WERI-Rb-1 (cell line): ENCODE measurements around the gene CCND2.
"Not testable (repeated sequence)": the region's sequence is repeated elsewhere in the genome, so short reads cannot be mapped to it uniquely, and the experiment has no call there.

Experiments
- DNase-seq: peaks from one replicate; pipeline ENCODE4 v3.0.0-alpha.2; 2020
- H3K27ac ChIP-seq: fragments of 250-450 bp; sonication (Bioruptor Pico); 2 replicates; pipeline ENCODE4 v1.5.1; 2020; ENCODE audit warnings: mild to moderate bottlenecking, moderate library complexity
- H3K27me3 ChIP-seq: fragments of 250-450 bp; sonication (Bioruptor Pico); 2 replicates; pipeline ENCODE4 v1.5.1; 2021; ENCODE audit warnings: mild to moderate bottlenecking, low read depth, moderate library complexity; ENCODE audit not compliant: insufficient read depth, severe bottlenecking
- H3K36me3 ChIP-seq: fragments of 250-450 bp; sonication (Bioruptor Pico); 2 replicates; pipeline ENCODE4 v1.5.1; 2020; ENCODE audit warnings: mild to moderate bottlenecking, moderate library complexity
- H3K4me3 ChIP-seq: 2 replicates; pipeline ENCODE4 v1.5.1; 2011; ENCODE audit warnings: low read depth, mild to moderate bottlenecking, control low read depth, low read length
- H3K9me3 ChIP-seq: fragments of 250-450 bp; sonication (Bioruptor Pico); 2 replicates; pipeline ENCODE4 v1.5.1; 2021; ENCODE audit warnings: mild to moderate bottlenecking, moderate library complexity; ENCODE audit not compliant: severe bottlenecking
- CTCF ChIP-seq: IDR thresholded peaks from 2 replicates; pipeline ENCODE4 v1.5.1; 2011; ENCODE audit warnings: low read depth, mild to moderate bottlenecking, control low read depth, inconsistent platforms, low read length

Gene CCND2

GRCh38 chr12:4242595-4242994 is 31.0 kb upstream of the CCND2 start:
- DNase-seq, result no peak
- H3K36me3 ChIP-seq, result no peaks in the 10 kb centered on the region
- no peak for TF ChIP-seq CTCF
- no peak overlapping the region for H3K4me3 ChIP-seq
- H3K9me3 ChIP-seq, result no peaks in the 10 kb centered on the region
- no peak overlapping the region for H3K27ac ChIP-seq
- H3K27me3 ChIP-seq, result no peaks in the 10 kb centered on the region

GRCh38 chr12:4243091-4243490 is 30.5 kb upstream of the CCND2 start:
- Histone ChIP-seq H3K9me3 (no peaks in the 10 kb centered on the region), H3K27ac (no peak overlapping the region), H3K36me3 (no peaks in the 10 kb centered on the region), H3K27me3 (no peaks in the 10 kb centered on the region), H3K4me3 (no peak overlapping the region)
- no peak for DNase-seq
- no peak for TF ChIP-seq CTCF

DNA sequence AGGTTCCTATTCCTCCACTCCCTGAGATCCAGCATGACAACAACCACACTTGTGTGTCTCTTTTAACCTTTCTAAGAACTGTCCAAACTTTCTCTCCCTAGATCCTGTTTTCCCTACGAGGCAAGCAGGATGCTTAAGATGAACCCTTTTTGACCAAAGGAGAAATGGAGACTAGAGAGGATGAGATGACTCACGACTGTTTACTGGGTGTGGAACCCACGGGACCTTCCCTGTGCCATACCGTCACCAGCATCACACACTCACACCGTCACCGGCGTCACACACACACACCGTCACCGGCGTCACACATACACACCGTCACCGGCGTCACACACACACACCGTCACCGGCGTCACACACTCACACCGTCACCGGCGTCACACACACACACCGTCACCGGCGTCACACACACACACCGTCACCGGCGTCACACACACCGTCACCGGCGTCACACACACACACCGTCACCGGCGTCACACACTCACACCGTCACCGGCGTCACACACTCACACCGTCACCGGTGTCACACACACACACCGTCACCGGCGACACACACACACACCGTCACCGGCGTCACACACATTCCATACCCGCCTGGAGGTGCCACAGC is 30.0 kb upstream of the CCND2 start:
- not testable (repeated sequence) for H3K27ac ChIP-seq, DNase-seq, H3K36me3 ChIP-seq, H3K4me3 ChIP-seq, H3K27me3 ChIP-seq, H3K9me3 ChIP-seq

DNA sequence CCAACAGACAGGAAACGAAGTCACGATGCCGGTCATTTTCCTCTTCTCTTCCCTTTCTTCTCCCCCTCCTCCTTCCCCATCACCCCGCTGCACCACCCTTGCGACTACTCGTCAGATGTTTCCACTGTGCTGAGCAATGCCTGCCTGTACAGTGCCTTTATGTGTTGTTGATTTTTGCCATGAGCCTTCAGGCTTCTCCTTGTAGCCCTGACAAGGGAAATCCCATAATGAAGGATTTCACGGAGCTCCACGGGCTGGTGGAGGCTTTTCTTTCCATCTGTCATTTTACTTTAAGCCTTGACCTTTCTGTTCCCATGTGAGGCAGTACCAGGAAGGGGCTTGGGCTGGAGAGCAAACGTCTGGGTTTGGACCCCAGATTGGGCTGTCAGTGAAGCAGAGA is 28.7 kb upstream of the CCND2 start:
- H3K27me3 ChIP-seq, result no peaks in the 10 kb centered on the region
- H3K36me3 ChIP-seq, result no peaks in the 10 kb centered on the region
- no peak for TF ChIP-seq CTCF
- DNase-seq, result peak; percentile 53
- H3K4me3 ChIP-seq, result no peak overlapping the region
- no peaks in the 10 kb centered on the region for H3K9me3 ChIP-seq
- peak overlapping the region; percentile 1; the same call in 1 of the 2 replicates for H3K27ac ChIP-seq

GRCh38 chr12:4245446-4245845 is 28.1 kb upstream of the CCND2 start:
- no peak for TF ChIP-seq CTCF
- no peak for DNase-seq
- Histone ChIP-seq H3K9me3 (no peaks in the 10 kb centered on the region), H3K27ac (peak overlapping the region; percentile 34; the same call in 1 of the 2 replicates), H3K4me3 (no peak overlapping the region), H3K36me3 (no peaks in the 10 kb centered on the region), H3K27me3 (no peaks in the 10 kb centered on the region)

GRCh38 chr12:4246116-4246515 is 27.4 kb upstream of the CCND2 start:
- H3K9me3 ChIP-seq, result no peaks in the 10 kb centered on the region
- no peak for TF ChIP-seq CTCF
- DNase-seq, result no peak
- no peaks in the 10 kb centered on the region for H3K27me3 ChIP-seq
- no peaks in the 10 kb centered on the region for H3K36me3 ChIP-seq
- peak overlapping the region; percentile 34; the same call in 1 of the 2 replicates for H3K27ac ChIP-seq
- H3K4me3 ChIP-seq, result no peak overlapping the region
